IPS-NIHi11 (cell line): Measurements from ENCODE around the gene PIGR.
"Not testable (repeated sequence)": the region's sequence is repeated elsewhere in the genome, so short reads cannot be mapped to it uniquely, and the experiment has no call there.

Experiments used
- DNase-seq: peaks from one replicate; pipeline ENCODE4 v3.0.0; 2012; ENCODE audit warnings: mixed read lengths, low spot score

PIGR gene

GRCh38 chr1:206932177-206932576 is 14.1 kb downstream of the PIGR start:
- no peak for DNase-seq

GRCh38 chr1:206931709-206932108 is 14.6 kb downstream of the PIGR start:
- peak; percentile 50 for DNase-seq

GRCh38 chr1:206930210-206930798 is 16.0 kb downstream of the PIGR start:
- no peak for DNase-seq

GRCh38 chr1:206929524-206929923 is 16.7 kb downstream of the PIGR start:
- no peak for DNase-seq

GRCh38 chr1:206926286-206926685 is 20.0 kb downstream of the PIGR start:
- DNase-seq, result no peak

- peak; percentile 29 for DNase-seq
These were observed 21.0 kb downstream of the PIGR start for GRCh38 chr1:206925106-206925736.

- DNase-seq, result no peak
These were observed 21.6 kb downstream of the PIGR start for GRCh38 chr1:206924592-206925105.

- not testable (repeated sequence) for DNase-seq
These were observed 22.2 kb downstream of the PIGR start for GRCh38 chr1:206923961-206924557.

GRCh38 chr1:206923009-206923960 is 23.0 kb downstream of the PIGR start:
- DNase-seq, result no peak

GRCh38 chr1:206922524-206922923 is 23.7 kb downstream of the PIGR start:
- no peak for DNase-seq

GRCh38 chr1:206921772-206922265 is 24.4 kb downstream of the PIGR start, which contains the start of gene FCMR:
Gene FCMR (minus strand): TSS chr1:206921941. CDS start chr1:206921854, 87 bp downstream.
- no peak for DNase-seq

GRCh38 chr1:206918076-206918475 is 28.2 kb downstream of the PIGR start:
- DNase-seq, result no peak

GRCh38 chr1:206916000-206916709 is 30.1 kb downstream of the PIGR start:
- DNase-seq, result no peak

- no peak for DNase-seq
These were observed 31.1 kb downstream of the PIGR start for GRCh38 chr1:206915030-206915735.

- no peak for DNase-seq
These were observed 32.3 kb downstream of the PIGR start for GRCh38 chr1:206913766-206914537.

- DNase-seq, result peak; percentile 83
These were observed 33.7 kb downstream of the PIGR start for GRCh38 chr1:206912445-206913095.

- peak; percentile 55 for DNase-seq
These were observed 35.1 kb downstream of the PIGR start for GRCh38 chr1:206911064-206911663.

GRCh38 chr1:206909883-206910318 is 36.4 kb downstream of the PIGR start:
- peak; percentile 26 for DNase-seq
